Endothelial cell of umbilical vein (primary cell): ENCODE measurements around the gene PRPF19. TPM values are rescaled to one million over a fixed set of nuclear protein-coding genes. Genes with fewer than 3 reads are reported as not detected.

Source experiments
- BruUV-seq: library from RNA; stranded (reverse); fragments of 400-500 nt; replicated peaks from 2 replicates; lab custom pipeline; 2021; lab: Mats Ljungman, UMichigan
- CTCF ChIA-PET: fragments of 300-600, 350-600 bp; sonication (Branson Sonifier 250); formaldehyde crosslinking; loops from one replicate; lab custom pipeline; 2021; ENCODE audit warnings: antibody characterized with exemption, inconsistent platforms; lab: Charles Lee
- POLR2A ChIA-PET: fragments of 300-600, 350-600 bp; sonication (Branson Sonifier 250); formaldehyde crosslinking; loops from one replicate; lab custom pipeline; 2021; ENCODE audit warnings: antibody characterized with exemption, inconsistent platforms; lab: Charles Lee
- DNase-seq: peaks from one replicate; pipeline ENCODE4 v3.0.0-alpha.2; 2011; ENCODE audit warnings: low read depth, low spot score
- FAIRE-seq: peaks from 2 replicates; lab custom pipeline; 2011; peaks lifted over from hg19 to GRCh38; lab: Jason Lieb, UNC
- H2AFZ ChIP-seq: 2 replicates; pipeline ENCODE4 v1.6.0; 2012; ENCODE audit warnings: low read depth, low read length, control low read depth, inconsistent platforms
- H3K27ac ChIP-seq: 2 replicates; pipeline ENCODE4 v1.5.1; 2011; ENCODE audit warnings: low read depth, mild to moderate bottlenecking, control low read depth, low read length, moderate library complexity; ENCODE audit not compliant: insufficient read depth
- H3K27me3 ChIP-seq, 2 experiments: 2 replicates each; pipeline versions ENCODE4 v1.6.0 to v1.6.1; 2011; ENCODE audit warnings: low read length in 2 of 2, mixed read lengths in 1 of 2; ENCODE audit not compliant: control insufficient read depth in 2 of 2, insufficient read depth in 2 of 2
- H3K36me3 ChIP-seq, 2 experiments: 2 replicates in 1 of 2; 3 replicates in 1 of 2; pipeline ENCODE4 v1.5.1; 2011; ENCODE audit warnings: low read length in 2 of 2, mild to moderate bottlenecking in 1 of 2, moderate library complexity in 1 of 2; ENCODE audit not compliant: control insufficient read depth in 2 of 2, insufficient read depth in 2 of 2; ENCODE audit errors: extremely low read depth in 1 of 2
- H3K4me1 ChIP-seq: 3 replicates; pipeline ENCODE4 v1.5.1; 2011; ENCODE audit warnings: mild to moderate bottlenecking, low read length; ENCODE audit not compliant: control insufficient read depth, insufficient read depth; ENCODE audit errors: extremely low read depth
- H3K4me2 ChIP-seq: 2 replicates; pipeline ENCODE4 v1.6.1; 2011; ENCODE audit warnings: low read length, control low read depth, mixed read lengths; ENCODE audit not compliant: insufficient read depth
- H3K4me3 ChIP-seq, 3 experiments: fragments of 200-600 bp in 1 of 3; sonication (generic), shearing (Covaris generic) in 1 of 3; replicated peaks in 1 of 3; 2 replicates each; pipeline ENCODE4 v1.5.1; 2011 to 2016; ENCODE audit warnings: control low read depth in 3 of 3, low read length in 3 of 3, mild to moderate bottlenecking in 2 of 3, inconsistent platforms in 1 of 3, low read depth in 1 of 3, moderate library complexity in 1 of 3; ENCODE audit not compliant: insufficient read depth in 1 of 3
- H3K79me2 ChIP-seq: 2 replicates; pipeline ENCODE4 v1.6.0; 2012; ENCODE audit warnings: low read length, inconsistent platforms; ENCODE audit not compliant: control insufficient read depth, insufficient read depth
- H3K9ac ChIP-seq: replicated peaks from 2 replicates; pipeline ENCODE3; 2011; ENCODE audit warnings: low read length, control low read depth; ENCODE audit not compliant: insufficient read depth; ENCODE audit errors: extremely low read depth
- H3K9me1 ChIP-seq: replicated peaks from 3 replicates; pipeline ENCODE4 v1.6.0; 2011; ENCODE audit warnings: mild to moderate bottlenecking, low read length; ENCODE audit not compliant: control insufficient read depth, insufficient read depth; ENCODE audit errors: extremely low read depth
- H3K9me3 ChIP-seq: replicated peaks from 2 replicates; pipeline ENCODE4 v1.5.1; 2012; ENCODE audit warnings: low read length, inconsistent platforms; ENCODE audit not compliant: control insufficient read depth, insufficient read depth
- H4K20me1 ChIP-seq: replicated peaks from 2 replicates; pipeline ENCODE3; 2011; ENCODE audit warnings: mild to moderate bottlenecking, low read length; ENCODE audit not compliant: control insufficient read depth, insufficient read depth; ENCODE audit errors: extremely low read depth
- EZH2 ChIP-seq: IDR thresholded peaks from 2 replicates; pipeline ENCODE4 v1.6.1; 2012; ENCODE audit warnings: borderline replicate concordance, low read depth, mild to moderate bottlenecking, moderate library complexity, low read length, inconsistent platforms; ENCODE audit not compliant: severe bottlenecking
- FOS ChIP-seq: IDR thresholded peaks from 2 replicates; pipeline ENCODE4 v1.6.1; 2011; ENCODE audit warnings: mild to moderate bottlenecking, low read length, moderate library complexity, borderline replicate concordance; ENCODE audit not compliant: insufficient read depth
- GATA2 ChIP-seq: IDR thresholded peaks from 2 replicates; pipeline ENCODE4 v1.7.0; 2011; ENCODE audit warnings: low read depth, mild to moderate bottlenecking, moderate library complexity, mixed read lengths, low read length; ENCODE audit not compliant: insufficient read length, insufficient read depth
- JUN ChIP-seq: IDR thresholded peaks from 2 replicates; pipeline ENCODE4 v1.6.1; 2011; ENCODE audit warnings: borderline replicate concordance, low read depth; ENCODE audit not compliant: insufficient read length, insufficient read depth
- MYC ChIP-seq: IDR thresholded peaks from one replicate; pipeline ENCODE4 v1.6.1; 2011; ENCODE audit warnings: mild to moderate bottlenecking, low read depth, low read length
- POLR2A ChIP-seq: IDR thresholded peaks from 2 replicates; pipeline ENCODE4 v1.6.1; 2012; ENCODE audit warnings: low read depth, mild to moderate bottlenecking, control low read depth, low read length
- POLR2AphosphoS5 ChIP-seq: IDR thresholded peaks from 2 replicates; pipeline ENCODE4 v1.6.1; 2012; ENCODE audit warnings: low read depth, mild to moderate bottlenecking, control low read depth, low read length, moderate library complexity; ENCODE audit not compliant: insufficient read depth
- dilution Hi-C: fragments of 300-500 bp; cut with MboI; formaldehyde crosslinking; loops from one replicate; pipeline ENCODE4 v1.15.0; 2019; ENCODE audit warnings: low sequenced_read_pairs; ENCODE audit not compliant: extremely low pct_ligation_motif_present
- intact Hi-C: fragments of 100-400 bp; cut with micrococcal nuclease; formaldehyde crosslinking; loops from one replicate; pipeline ENCODE4 v1.10.0; 2022
- polyA plus RNA-seq, 4 experiments: library from polyadenylated mRNA; depleted of rRNA in 3 of 4; stranded (reverse) in 3 of 4; unstranded in 1 of 4; fragments of >200 nt; gene quantifications; 2 replicates each; pipeline versions ENCODE4 v1.2.1 to v1.2.3, GENCODE V29; 2011 to 2012; ENCODE audit warnings: missing spikeins in 1 of 4
- total RNA-seq: library from RNA; stranded (reverse); gene quantifications from 2 replicates; pipeline ENCODE4 v1.2.3, GENCODE V29; 2021
- TF ChIP-seq, protein P1 (sequence below), 2 donors: IDR thresholded peaks; 1 replicate in 1 of 2; 2 replicates in 1 of 2; pipeline ENCODE4 v1.5.1; 2011; ENCODE audit warnings: low read length in 2 of 2, mild to moderate bottlenecking in 2 of 2, moderate library complexity in 2 of 2, control low read depth in 1 of 2, inconsistent platforms in 1 of 2, low read depth in 1 of 2; ENCODE audit not compliant: insufficient read depth in 1 of 2; ENCODE audit errors: extremely low read depth in 1 of 2
- TF ChIP-seq, protein P2 (sequence below): IDR thresholded peaks from 2 replicates; pipeline ENCODE4 v1.6.1; 2011; ENCODE audit not compliant: insufficient read depth, insufficient read length

Gene PRPF19
- total and polyA plus RNA-seq, 2 donors (not counting 3 experiments of a cell fraction or from before 2014, with no cell fraction given): 97.1 to 126 TPM

DNA sequence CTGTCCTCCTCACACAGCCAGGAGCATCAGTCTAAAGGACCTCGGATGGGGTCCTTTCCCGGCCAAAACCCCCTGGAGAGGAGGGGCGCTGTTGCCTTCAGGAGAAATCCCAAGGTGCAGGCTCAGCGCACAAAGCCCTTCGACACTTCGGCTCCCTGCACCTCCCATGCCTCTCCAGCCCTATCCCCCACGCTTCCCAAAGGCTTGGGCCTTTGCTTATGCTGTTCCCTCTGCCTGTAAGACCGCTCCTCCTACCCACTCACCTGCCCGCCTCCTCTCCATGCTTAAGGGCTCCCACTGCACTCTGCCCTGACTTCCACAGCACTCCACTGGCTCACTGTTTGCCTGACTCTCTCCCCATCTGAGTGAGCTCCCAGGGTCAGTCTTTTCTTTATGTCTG, 32.1 kb upstream of the PRPF19 start:
- H3K27ac ChIP-seq: no peak overlapping the region
- no peak for TF ChIP-seq GATA2
- TF ChIP-seq, protein P1, sequence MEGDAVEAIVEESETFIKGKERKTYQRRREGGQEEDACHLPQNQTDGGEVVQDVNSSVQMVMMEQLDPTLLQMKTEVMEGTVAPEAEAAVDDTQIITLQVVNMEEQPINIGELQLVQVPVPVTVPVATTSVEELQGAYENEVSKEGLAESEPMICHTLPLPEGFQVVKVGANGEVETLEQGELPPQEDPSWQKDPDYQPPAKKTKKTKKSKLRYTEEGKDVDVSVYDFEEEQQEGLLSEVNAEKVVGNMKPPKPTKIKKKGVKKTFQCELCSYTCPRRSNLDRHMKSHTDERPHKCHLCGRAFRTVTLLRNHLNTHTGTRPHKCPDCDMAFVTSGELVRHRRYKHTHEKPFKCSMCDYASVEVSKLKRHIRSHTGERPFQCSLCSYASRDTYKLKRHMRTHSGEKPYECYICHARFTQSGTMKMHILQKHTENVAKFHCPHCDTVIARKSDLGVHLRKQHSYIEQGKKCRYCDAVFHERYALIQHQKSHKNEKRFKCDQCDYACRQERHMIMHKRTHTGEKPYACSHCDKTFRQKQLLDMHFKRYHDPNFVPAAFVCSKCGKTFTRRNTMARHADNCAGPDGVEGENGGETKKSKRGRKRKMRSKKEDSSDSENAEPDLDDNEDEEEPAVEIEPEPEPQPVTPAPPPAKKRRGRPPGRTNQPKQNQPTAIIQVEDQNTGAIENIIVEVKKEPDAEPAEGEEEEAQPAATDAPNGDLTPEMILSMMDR (IDR thresholded peaks at IDR 0.05; ENCODE audit: extremely low read depth in 1 of 2, insufficient read depth in 1 of 2, low read depth in 1 of 2, low read length in 2 of 2): no peak
- TF ChIP-seq, protein P2, sequence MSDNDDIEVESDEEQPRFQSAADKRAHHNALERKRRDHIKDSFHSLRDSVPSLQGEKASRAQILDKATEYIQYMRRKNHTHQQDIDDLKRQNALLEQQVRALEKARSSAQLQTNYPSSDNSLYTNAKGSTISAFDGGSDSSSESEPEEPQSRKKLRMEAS: no peak
- no peak for TF ChIP-seq MYC
- no peak for TF ChIP-seq POLR2AphosphoS5
- no peak for TF ChIP-seq POLR2A
- no peak for TF ChIP-seq JUN
- TF ChIP-seq FOS: no peak
- TF ChIP-seq EZH2: no peak
- POLR2A ChIA-PET: no interaction called here
- H3K4me3 ChIP-seq: no peak overlapping the region
- CTCF ChIA-PET: interaction anchor here (2.3 to 2.7 kb wide), 2 partner anchors 15 to 39 kb away, joined by 8 to 10 read pairs; no protein-coding TSS in a partner anchor
- no peaks in the 10 kb centered on the region for H3K27me3 ChIP-seq
- H3K4me2 ChIP-seq: no peak overlapping the region
- intact Hi-C loops (no loop called here), dilution Hi-C loops (no loop called here)
- no peak overlapping the region for H2AFZ ChIP-seq
- no peaks in the 10 kb centered on the region for H3K79me2 ChIP-seq
- no TSS peak for BruUV-seq
- H3K36me3 ChIP-seq: peaks cover 0 to 11% of the 10 kb centered on the region in 2 experiments
- FAIRE-seq (no peak), DNase-seq (no peak)
- H3K9me1 ChIP-seq: no peaks in the 10 kb centered on the region
- no peaks in the 10 kb centered on the region for H4K20me1 ChIP-seq
- no peak overlapping the region for H3K9ac ChIP-seq
- H3K9me3 ChIP-seq: no peaks in the 10 kb centered on the region
- H3K4me1 ChIP-seq: peaks cover 8% of the 10 kb centered on the region
